GM12878 (cell line): ENCODE results near the gene HYDIN. TPM values are rescaled to one million over a fixed set of nuclear protein-coding genes. Genes with fewer than 3 reads are reported as not detected.

Experiments used
- ATAC-seq: fragments of 200-7000 bp; cut with Tn5 transposase; 3 replicates; pipeline ENCODE4 v1.9.1; 2020; ENCODE audit warnings: mild to moderate bottlenecking, moderate library complexity
- BruUV-seq: library from RNA; stranded (reverse); fragments of 400-500 nt; replicated peaks from 2 replicates; lab custom pipeline; 2021; lab: Mats Ljungman, UMichigan
- CTCF ChIA-PET: fragments of 300-600 bp; sonication (Branson Sonifier 250); formaldehyde crosslinking; extraction: SDS; loops from one replicate; lab custom pipeline; 2021; ENCODE audit warnings: inconsistent platforms; lab: Yijun Ruan, JAX
- POLR2A ChIA-PET: fragments of 350-600 bp; formaldehyde crosslinking; extraction: SDS; loops from one replicate; lab custom pipeline; 2021; ENCODE audit warnings: inconsistent platforms; lab: Charles Lee
- RAD21 ChIA-PET: fragments of 300-600 bp; sonication (Branson Sonifier 250); formaldehyde crosslinking; loops from one replicate; lab custom pipeline; 2023; ENCODE audit warnings: antibody characterized with exemption; ENCODE audit not compliant: unreplicated experiment; lab: Charles Lee
- SMC1A ChIA-PET: fragments of 300-600 bp; sonication (Branson Sonifier 250); formaldehyde crosslinking; loops from one replicate; lab custom pipeline; 2023; ENCODE audit not compliant: unreplicated experiment, uncharacterized antibody; lab: Charles Lee
- DNase-seq: peaks from one replicate; pipeline ENCODE4 v3.0.0-alpha.2; 2011; ENCODE audit warnings: low read depth, low spot score
- FAIRE-seq: peaks from 3 replicates; lab custom pipeline; 2011; peaks lifted over from hg19 to GRCh38; lab: Jason Lieb, UNC
- H2AFZ ChIP-seq: 2 replicates; pipeline ENCODE4 v1.6.0; 2011; ENCODE audit warnings: low read depth, low read length, control low read depth; ENCODE audit not compliant: control insufficient read depth
- H3K27ac ChIP-seq: 2 replicates; pipeline ENCODE4 v1.5.1; 2011; ENCODE audit warnings: control low read depth; ENCODE audit not compliant: control insufficient read depth, insufficient read depth
- H3K27me3 ChIP-seq, 2 experiments: replicated peaks in 1 of 2; 2 replicates each; pipeline versions ENCODE4 v1.6.0 to v1.6.1; 2011; ENCODE audit warnings: low read length in 1 of 2; ENCODE audit not compliant: control insufficient read depth in 2 of 2, insufficient read depth in 2 of 2
- H3K36me3 ChIP-seq, 2 experiments: 2 replicates each; pipeline ENCODE4 v1.5.1; 2011; ENCODE audit warnings: low read length in 1 of 2; ENCODE audit not compliant: control insufficient read depth in 2 of 2, insufficient read depth in 2 of 2
- H3K4me1 ChIP-seq: 2 replicates; pipeline ENCODE4 v1.6.1; 2011; ENCODE audit warnings: mild to moderate bottlenecking, low read length, moderate library complexity, mixed read lengths; ENCODE audit not compliant: control insufficient read depth, insufficient read depth
- H3K4me2 ChIP-seq: 2 replicates; pipeline ENCODE4 v1.6.0; 2011; ENCODE audit warnings: control low read depth; ENCODE audit not compliant: control insufficient read depth, insufficient read depth
- H3K4me3 ChIP-seq: fragments of 200-600 bp; sonication (generic); 2 replicates; pipeline ENCODE4 v1.5.1; 2016
- H3K79me2 ChIP-seq: 2 replicates; pipeline ENCODE4 v1.6.0; 2011; ENCODE audit warnings: low read length; ENCODE audit not compliant: control insufficient read depth, insufficient read depth
- H3K9ac ChIP-seq: 2 replicates; pipeline ENCODE4 v1.8.0; 2011; ENCODE audit warnings: low read length, control low read depth, mixed read lengths; ENCODE audit not compliant: control insufficient read depth, insufficient read depth
- H3K9me3 ChIP-seq: replicated peaks from 3 replicates; pipeline ENCODE4 v1.5.1; 2011; ENCODE audit warnings: mild to moderate bottlenecking, low read length; ENCODE audit not compliant: control insufficient read depth, insufficient read depth
- H4K20me1 ChIP-seq: 2 replicates; pipeline ENCODE4 v1.6.0; 2011; ENCODE audit not compliant: control insufficient read depth, insufficient read depth
- BCL11A ChIP-seq: IDR thresholded peaks from 2 replicates; pipeline ENCODE4 v1.6.1; 2011; ENCODE audit warnings: low read depth, low read length
- CHD1 ChIP-seq: IDR thresholded peaks from 2 replicates; pipeline ENCODE4 v1.6.1; 2012; ENCODE audit warnings: low read depth, low read length, improper control_type of control experiment
- ESRRA ChIP-seq: IDR thresholded peaks from 2 replicates; pipeline ENCODE4 v1.6.1; 2012; ENCODE audit warnings: mild to moderate bottlenecking, low read length, improper control_type of control experiment
- FOXM1 ChIP-seq: IDR thresholded peaks from 2 replicates; pipeline ENCODE4 v1.6.1; 2012; ENCODE audit warnings: low read depth, mild to moderate bottlenecking, inconsistent platforms, low read length, moderate library complexity
- MXI1 ChIP-seq: fragments of 150-350 bp; IDR thresholded peaks from 2 replicates; pipeline ENCODE4 v1.6.1; 2011; ENCODE audit warnings: low read depth, mild to moderate bottlenecking, inconsistent platforms, low read length, improper control_type of control experiment
- POLR2AphosphoS2 ChIP-seq: IDR thresholded peaks from 2 replicates; pipeline ENCODE4 v1.6.1; 2011; ENCODE audit warnings: low read depth, mild to moderate bottlenecking, low read length, improper control_type of control experiment, moderate library complexity
- WGBS: methylation state at CpG from one replicate; pipeline ENCODE4 v1.1.6; 2016; ENCODE audit warnings: low lambda C conversion rate; ENCODE audit not compliant: insufficient replicate concordance, insufficient coverage; ENCODE audit errors: missing lambda C conversion rate; 5-methylcytosine and 5-hydroxymethylcytosine counted together
- in situ Hi-C: fragments of 300-500 bp; cut with MboI; formaldehyde crosslinking; loops from 9 replicates; pipeline ENCODE4 v1.14.3; 2018; ENCODE audit warnings: mixed read lengths
- intact Hi-C: fragments of 100-400 bp; cut with micrococcal nuclease; formaldehyde crosslinking; loops from one replicate; pipeline ENCODE4 v1.14.2; 2022; ENCODE audit not compliant: unreplicated experiment
- polyA plus RNA-seq, 11 experiments: library from polyadenylated mRNA; depleted of rRNA in 4 of 11; unstranded in 6 of 11; stranded (reverse) in 5 of 11; fragments of >200 nt; fragmentation: Nextera tagmentation in 4 of 11; fragmentation: Illumina TruSeq in 1 of 11; extraction: Ambion mirVana in 4 of 11; extraction: Trizol in 1 of 11; gene quantifications; 1 replicate in 1 of 11; 2 replicates in 10 of 11; pipeline versions ENCODE4 v1.2.1 to v1.2.3, GENCODE V29; 2011 to 2016; ENCODE audit warnings: inconsistent platforms in 2 of 11, missing spikeins in 2 of 11, low read depth in 1 of 11
- total RNA-seq, 4 experiments: library from RNA; depleted of rRNA in 3 of 4; stranded (reverse); fragments of >200 nt in 3 of 4; fragmentation: Illumina TruSeq in 1 of 4; extraction: Trizol in 1 of 4; gene quantifications; 2 replicates each; pipeline versions ENCODE4 v1.2.1 to v1.2.3, GENCODE V29; 2013 to 2021

Gene HYDIN
- total and polyA plus RNA-seq, 10 of the 15 experiments (the other 5 are each of a cell fraction or from before 2014, with no cell fraction given): 0.01 to 0.30 (median 0.10) TPM; not detected in 7

- in situ Hi-C loops: no loop called here
- ChIA-PET RAD21 (no interaction called here), CTCF (interaction anchor here (1.1 to 3.2 kb wide), 2 partner anchors 60 to 108 kb away, joined by 4 to 24 read pairs; partner anchors contain the start of gene CALB2)
- Histone ChIP-seq H3K27ac (no peak overlapping the region), H3K4me2 (no peak overlapping the region), H3K4me3 (no peak overlapping the region), H3K79me2 (no peaks in the 10 kb centered on the region), H3K36me3 (no peaks in the 10 kb centered on the region), H3K9me3 (no peaks in the 10 kb centered on the region)
- DNase-seq (no peak), FAIRE-seq (no peak), ATAC-seq (no peak)
- BruUV-seq: no TSS peak
- TF ChIP-seq POLR2AphosphoS2 (no peak), MXI1 (no peak), FOXM1 (no peak), ESRRA (no peak), CHD1 (no peak)
- TF ChIP-seq, all 136 proteins: peak for 0
- Histone ChIP-seq H3K4me1 (no peaks in the 10 kb centered on the region), H2AFZ (no peak overlapping the region), H4K20me1 (no peaks in the 10 kb centered on the region), H3K27me3 (no peaks in the 10 kb centered on the region; a peak in 1 of 4 replicates), H3K9ac (no peak overlapping the region)
- ChIA-PET SMC1A (interaction anchor here (1.0 to 2.1 kb wide), 3 partner anchors 28 to 61 kb away, joined by 3 to 7 read pairs (median 4); no protein-coding TSS in a partner anchor), POLR2A (no interaction called here)
- 56% methylated on average over 5 of the region's 5 CpGs for WGBS
- intact Hi-C loops: no loop called here
These were observed 20.1 kb upstream of the HYDIN start for GRCh38 chr16:71250461-71251235.

DNA sequence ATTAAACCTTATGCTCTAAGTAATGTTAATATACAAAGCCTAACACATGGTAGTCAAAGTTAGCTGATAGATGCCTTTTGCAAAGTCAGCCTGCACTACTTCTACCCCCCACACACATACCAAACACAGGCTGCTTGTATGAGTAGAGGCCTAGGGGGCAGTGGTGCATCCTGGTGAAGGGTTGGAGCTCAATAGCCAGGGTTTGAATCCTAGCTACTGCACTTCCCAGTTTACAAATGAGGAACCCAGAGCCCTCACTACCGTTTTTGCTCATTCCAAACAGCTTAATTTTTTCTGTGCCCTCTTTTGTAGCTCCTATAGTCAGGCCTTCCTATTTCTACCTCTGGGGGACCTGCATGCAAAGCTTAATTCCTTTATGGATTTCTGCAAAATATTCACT is 18.9 kb upstream of the HYDIN start:
- DNase-seq: no peak
- SMC1A ChIA-PET: interaction anchor here (0.7 to 2.1 kb wide), 3 partner anchors 10 to 62 kb away, joined by 3 to 7 read pairs (median 6); no protein-coding TSS in a partner anchor
- no TSS peak for BruUV-seq
- no peak overlapping the region for H2AFZ ChIP-seq
- no peaks in the 10 kb centered on the region for H3K4me1 ChIP-seq
- intact Hi-C loops (no loop called here), in situ Hi-C loops (no loop called here)
- ATAC-seq: no peak
- no peak overlapping the region for H3K4me3 ChIP-seq
- WGBS: 0% methylated on average over 1 of the region's 1 CpG
- CTCF ChIA-PET: interaction anchor here (3.2 kb wide), 1 partner anchor 62 kb away, joined by 24 read pairs; no protein-coding TSS in a partner anchor
- no peak for TF ChIP-seq BCL11A
- no peak overlapping the region for H3K4me2 ChIP-seq
- no peak overlapping the region for H3K27ac ChIP-seq
- RAD21 ChIA-PET: no interaction called here
- H3K36me3 ChIP-seq: no peaks in the 10 kb centered on the region
- POLR2A ChIA-PET: no interaction called here
- no peaks in the 10 kb centered on the region for H4K20me1 ChIP-seq
- H3K9me3 ChIP-seq: no peaks in the 10 kb centered on the region
- no peaks in the 10 kb centered on the region; a peak in 1 of 4 replicates for H3K27me3 ChIP-seq
- FAIRE-seq: no peak
- no peak overlapping the region for H3K9ac ChIP-seq
- no peaks in the 10 kb centered on the region for H3K79me2 ChIP-seq
